Measurements from ENCODE around the gene TARDBP. TPM values are rescaled to one million over a fixed set of nuclear protein-coding genes. Genes with fewer than 3 reads are reported as not detected.

The TARDBP gene
- polyA plus RNA-seq (2012; ENCODE audit: insufficient read depth, insufficient read length): 237 TPM

DNA sequence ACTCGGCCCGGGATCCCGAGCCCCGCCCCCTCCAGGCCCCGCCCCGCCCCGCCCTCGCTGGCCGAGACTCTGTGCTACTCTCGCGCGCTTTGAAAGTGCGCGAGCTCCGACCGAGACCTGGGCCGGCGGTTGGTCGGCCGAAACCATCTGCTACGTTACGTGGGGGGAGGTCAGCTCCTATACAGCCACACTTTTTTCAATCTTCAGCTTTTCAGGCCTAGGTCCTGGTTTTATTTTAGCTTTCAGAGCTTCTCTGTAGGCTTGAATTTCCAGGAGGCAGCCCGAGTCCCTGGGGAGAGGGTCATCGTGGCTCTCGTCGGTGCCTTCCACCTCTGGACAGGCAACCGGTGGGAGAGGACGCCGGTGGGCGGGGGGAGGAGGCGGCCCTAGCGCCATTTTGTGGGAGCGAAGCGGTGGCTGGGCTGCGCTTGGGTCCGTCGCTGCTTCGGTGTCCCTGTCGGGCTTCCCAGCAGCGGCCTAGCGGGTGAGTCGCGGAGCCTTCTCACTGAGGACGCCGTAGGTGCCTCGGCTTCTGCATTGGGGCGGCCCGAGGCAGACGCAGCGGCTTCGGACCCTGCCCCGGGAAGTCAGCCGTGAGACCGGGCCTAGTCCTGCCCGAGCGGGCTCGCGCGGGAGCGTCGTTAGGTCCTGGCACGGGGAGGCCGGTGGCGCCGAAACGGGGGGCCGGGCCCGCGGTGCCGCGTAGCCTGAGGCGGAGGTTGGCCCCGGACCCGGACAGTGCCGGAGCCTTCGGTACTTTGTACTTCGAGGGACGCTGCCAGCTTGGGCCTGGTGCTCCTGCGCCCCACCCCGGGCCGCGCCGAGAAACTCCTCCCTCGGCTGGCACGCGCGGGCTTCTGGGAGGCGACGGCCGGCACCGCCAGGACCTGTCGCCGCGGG lies at the start of gene TARDBP:
Gene TARDBP (plus strand): TSS at position 395 of the 900 bp plus-strand sequence. CDS start 1,074 bp downstream, outside the sequence.
- H3K4me3 ChIP-seq (ENCODE audit: low read length): peak within 1 kb of the TSS; percentile 94
- peak; percentile 80 for DNase-seq (ENCODE audit: low read depth, low spot score)

DNA sequence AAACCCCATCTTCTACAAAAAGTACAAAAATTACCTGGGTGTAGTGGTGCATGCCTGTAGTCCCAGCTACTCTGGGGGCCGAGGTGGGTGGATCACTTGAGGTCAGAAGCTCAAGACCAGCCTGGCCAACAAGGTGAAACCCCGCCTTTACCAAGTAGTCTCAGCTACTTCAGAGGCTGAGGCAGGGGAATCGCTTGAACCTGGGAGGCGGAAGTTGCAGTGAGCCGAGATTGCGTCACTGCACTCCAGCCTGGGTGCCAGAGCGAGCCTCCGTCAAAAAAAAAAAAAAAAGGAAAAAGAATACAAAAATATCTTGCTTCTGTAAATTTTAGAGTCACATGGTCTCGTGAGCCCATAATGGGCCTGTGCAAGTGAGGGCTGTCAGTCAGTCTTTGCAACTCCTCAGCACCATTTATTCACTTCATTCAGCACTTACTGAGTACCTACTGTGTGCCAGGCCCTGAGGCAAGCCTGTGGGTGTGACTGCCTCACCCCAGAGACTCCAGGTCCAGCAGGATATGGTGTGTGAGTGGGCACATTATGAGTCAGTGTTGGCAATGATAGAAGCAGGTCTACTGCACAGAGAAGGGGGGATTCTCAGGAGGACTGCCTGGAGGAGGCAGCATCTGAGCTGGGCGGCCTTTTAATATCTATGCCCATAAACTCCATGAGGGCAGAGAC lies 46.8 kb upstream of the TARDBP start:
- H3K4me3 ChIP-seq (ENCODE audit: low read length): no peak overlapping the region
- DNase-seq (ENCODE audit: low read depth, low spot score): no peak

DNA sequence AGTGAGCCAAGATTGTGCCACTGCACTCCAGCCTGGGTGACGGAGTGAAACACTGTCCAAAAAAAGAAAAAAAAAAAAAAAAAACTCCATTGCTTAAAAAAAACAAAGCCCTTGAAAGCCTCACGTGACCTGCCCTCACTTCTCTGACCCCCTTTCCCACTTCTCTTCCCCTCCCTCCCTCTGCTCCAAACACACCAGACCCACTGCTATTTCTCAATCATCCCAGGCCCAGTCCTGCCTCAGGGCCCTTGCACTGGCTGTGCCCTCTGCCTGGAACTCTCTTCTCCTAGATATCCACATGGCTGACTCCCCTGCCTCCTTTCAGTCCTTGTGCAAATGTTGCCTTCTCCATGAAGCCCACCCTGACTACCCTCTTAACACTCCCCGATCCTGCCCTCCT lies 45.4 kb upstream of the TARDBP start:
- DNase-seq (ENCODE audit: low read depth, low spot score): no peak

DNA sequence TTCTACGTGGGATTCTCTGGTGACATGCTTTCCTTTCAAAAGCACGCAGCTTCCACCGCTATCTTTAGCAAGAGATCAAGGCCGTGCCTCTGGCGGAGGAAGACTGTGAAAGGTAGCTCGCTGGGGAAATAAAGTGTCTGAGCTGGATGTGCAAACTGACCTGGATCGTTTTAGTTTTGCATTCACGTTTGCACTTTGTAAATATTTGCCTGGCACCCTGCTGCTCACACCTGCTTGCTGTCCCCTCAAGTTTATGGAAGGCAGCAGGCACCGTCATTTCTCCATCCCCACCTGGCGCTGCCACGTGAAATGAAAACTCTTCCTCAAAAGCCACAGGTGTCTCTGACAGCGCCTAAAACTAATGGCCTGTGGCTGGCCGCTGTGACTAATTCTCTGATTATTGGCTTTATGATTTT lies 44.0 kb upstream of the TARDBP start:
- no peak for DNase-seq (ENCODE audit: low read depth, low spot score)
- H3K4me3 ChIP-seq (ENCODE audit: low read length): no peak overlapping the region

More for the DNA sequence above, 45.4 kb upstream of the TARDBP start:
- H3K4me3 ChIP-seq (ENCODE audit: low read length): no peak overlapping the region

DNA sequence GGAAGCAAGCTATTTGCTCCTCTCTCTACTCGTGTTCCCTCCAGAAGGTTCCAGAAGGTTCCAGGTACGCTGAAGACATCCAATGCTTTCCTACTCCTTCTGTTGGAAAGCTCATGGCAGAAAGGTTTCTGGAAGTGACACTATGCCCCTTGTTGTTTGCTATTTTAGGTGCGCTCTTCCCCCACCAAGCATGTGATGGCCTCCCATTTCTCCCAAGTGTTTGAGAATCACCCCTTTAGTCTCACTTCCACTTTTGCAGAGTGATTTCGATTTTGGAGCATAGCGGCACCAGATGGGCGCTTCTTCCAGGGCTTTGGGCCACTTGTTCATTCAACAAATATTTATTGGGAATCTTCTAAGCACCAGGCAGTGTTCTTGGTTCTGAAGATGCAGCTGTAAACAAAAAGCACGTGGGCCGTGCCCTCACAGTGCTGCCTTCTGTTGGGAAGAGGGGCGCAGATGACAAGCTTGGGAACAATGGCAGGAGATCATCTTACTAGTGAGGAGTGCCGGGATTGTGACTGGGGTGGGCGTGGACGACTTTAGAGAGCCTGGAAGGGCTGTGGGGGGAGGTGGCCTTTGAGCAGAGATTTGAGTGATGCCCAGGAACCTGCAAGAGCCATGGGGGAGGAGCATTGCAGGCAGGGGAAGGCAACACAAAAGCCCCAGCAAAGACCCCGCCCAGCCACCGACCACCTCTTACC lies 43.0 kb upstream of the TARDBP start:
- no peak for DNase-seq (ENCODE audit: low read depth, low spot score)
- no peak overlapping the region for H3K4me3 ChIP-seq (ENCODE audit: low read length)

DNA sequence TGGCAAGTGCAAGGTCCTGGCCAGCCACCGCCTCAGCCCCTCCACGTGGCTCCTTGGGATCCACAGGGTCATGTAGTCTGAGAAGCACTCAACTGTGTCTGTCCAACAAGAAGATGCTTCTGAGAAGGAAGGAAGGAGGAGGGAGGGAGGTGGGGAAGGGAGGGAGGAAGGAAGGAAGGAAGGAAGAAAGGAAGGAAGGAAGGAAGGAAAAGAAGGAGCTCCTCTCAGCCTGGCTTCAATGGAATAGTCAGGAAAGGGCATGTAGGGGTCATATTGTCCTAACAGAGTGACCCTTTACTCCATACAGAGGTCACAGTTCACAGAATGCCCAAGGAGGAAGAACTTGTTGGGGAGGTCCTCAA lies 42.5 kb upstream of the TARDBP start:
- no peak for DNase-seq (ENCODE audit: low read depth, low spot score)
- no peak overlapping the region for H3K4me3 ChIP-seq (ENCODE audit: low read length)

DNA sequence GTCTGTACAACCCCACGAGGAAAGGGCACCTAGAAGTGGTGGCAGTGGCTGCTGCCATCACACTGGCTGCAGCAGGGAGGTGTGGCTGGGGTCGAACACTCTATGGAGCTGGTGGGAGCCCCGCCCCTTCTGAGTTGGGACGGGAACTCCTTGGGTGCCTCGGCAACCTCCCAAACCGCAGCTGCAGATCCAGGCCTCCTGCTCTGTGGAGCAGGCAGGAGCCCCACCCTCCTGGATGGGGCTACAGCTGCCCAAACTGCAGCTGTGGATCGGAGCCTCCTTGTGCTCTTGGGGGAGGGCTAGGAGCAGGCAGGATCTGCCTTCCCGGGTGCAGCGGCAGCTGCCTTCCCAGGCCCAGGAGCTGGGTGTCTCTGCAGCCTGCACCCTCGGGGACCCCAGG lies 38.9 kb upstream of the TARDBP start:
- DNase-seq (ENCODE audit: low read depth, low spot score): no peak
- H3K4me3 ChIP-seq (ENCODE audit: low read length): no peak overlapping the region

DNA sequence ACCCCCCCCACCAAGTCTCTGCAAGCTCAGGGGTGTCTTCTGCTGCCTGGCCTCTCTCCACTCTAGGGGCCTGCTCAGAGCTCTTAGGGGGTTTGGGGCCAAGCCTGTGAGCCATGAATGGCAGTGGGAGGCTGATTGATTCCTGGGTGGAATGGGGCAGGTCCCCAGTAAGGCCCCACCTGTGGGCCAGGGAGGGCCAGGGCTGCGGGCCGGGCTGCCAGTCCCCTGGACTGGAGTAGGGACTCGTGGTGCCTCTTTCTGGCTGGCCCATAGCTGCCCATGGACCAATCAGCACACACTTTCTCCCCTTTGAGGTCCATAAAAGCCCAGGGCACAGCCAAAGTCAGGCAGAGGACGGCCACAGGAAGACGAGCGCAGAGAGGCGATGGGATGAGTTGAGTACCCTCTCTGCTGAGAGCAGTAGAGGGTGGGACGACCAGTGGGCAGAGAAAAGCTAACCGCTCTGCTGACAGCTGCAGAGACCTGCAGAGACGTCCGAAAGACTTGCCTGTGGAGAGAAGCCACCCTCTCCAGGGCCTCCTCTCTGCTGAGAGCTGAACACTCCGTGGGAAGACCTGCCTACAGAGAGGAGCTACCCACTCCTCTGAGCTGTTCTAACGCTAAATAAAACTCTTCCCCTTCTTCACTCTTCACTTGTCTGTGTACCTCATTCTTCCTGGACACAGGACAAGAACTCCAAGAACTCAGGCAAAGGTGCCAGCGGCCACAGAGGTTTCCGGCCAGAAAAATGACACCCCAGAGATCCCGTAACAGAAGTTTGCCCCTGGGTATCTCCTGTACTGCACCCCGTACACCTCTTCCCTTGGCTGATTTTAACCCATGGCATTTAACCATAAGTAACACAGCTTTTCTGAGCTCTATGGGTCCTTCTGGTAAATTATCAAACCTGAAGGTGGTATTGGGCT lies 38.2 kb upstream of the TARDBP start:
- no peak for DNase-seq (ENCODE audit: low read depth, low spot score)
- H3K4me3 ChIP-seq (ENCODE audit: low read length): no peak overlapping the region

DNA sequence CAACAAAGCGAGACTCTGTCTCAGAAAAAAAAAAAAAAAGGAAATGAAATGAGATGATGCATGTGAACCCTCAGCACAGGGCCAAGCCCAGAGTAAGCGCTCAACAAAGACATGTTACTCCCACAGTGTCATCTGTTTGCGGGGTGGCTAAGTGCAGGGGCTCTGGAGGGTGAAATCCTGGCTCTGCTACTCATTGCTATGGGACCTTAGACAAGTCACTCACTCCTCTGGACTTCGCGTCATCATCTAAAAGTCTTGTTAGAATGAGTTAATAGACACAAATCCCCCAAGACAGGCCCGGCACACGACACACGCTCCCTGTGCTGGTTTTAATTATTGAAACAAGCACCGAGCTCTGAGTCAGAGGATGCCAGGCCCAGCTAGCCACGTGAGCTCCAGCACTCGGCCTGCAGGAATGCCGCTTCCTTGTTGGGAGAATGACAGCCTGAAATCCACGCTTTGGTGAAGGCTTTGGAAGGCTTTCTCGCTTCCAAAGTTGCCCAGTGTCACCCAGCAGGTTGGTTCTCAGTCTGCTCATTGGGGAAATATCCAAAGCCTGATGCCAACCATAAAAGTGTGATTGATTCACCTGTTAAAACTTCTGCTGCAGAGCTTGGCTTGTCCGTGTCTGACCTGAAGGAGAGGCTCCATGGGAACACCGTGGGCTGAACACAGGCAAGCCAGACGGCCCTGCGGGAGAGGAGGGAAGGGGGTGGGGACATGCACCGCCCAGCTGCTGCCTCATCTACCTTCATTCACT lies 36.7 kb upstream of the TARDBP start:
- DNase-seq (ENCODE audit: low read depth, low spot score): no peak
- no peak overlapping the region for H3K4me3 ChIP-seq (ENCODE audit: low read length)

DNA sequence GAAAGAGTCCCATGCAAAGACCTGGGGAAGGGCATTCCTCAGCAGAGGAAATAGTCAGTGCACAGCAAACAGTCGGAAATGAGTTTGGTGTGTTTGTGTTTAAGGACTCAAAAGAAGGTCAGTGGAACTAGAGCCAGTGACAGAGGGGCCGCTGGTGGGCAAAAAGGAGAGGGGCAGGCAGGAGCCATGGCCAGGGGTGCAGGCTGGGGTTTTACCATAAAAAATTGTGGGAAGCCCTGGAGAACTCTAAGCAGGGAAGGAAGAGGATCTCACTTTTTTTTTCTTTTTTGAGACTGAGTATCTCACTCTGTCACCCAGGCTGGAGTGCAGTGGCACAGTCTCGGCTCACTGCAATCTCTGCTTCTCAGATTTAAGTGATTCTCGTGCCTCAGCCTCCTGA lies 33.7 kb upstream of the TARDBP start:
- H3K4me3 ChIP-seq (ENCODE audit: low read length): no peak overlapping the region
- no peak for DNase-seq (ENCODE audit: low read depth, low spot score)

DNA sequence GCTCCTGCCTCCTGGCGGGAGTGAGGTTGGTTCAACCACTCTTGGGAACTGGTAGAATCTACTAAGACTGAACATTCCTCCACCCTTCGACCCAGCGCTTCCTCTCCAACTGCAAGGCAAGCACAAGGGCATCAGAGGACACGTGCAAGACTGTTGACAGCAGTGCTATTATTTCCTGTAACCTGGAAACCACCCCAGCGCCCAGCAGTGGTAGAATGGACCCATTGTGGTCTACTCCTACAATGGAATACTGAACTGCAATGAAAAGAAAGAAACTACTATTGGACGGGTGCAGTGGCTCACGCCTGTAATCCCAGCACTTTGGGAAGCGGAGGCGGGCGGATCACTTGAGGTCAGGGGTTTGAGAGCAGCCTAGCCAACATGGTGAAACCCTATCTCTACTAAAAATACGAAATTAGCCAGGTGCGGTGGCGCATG lies 33.0 kb upstream of the TARDBP start:
- H3K4me3 ChIP-seq (ENCODE audit: low read length): no peak overlapping the region
- no peak for DNase-seq (ENCODE audit: low read depth, low spot score)

DNA sequence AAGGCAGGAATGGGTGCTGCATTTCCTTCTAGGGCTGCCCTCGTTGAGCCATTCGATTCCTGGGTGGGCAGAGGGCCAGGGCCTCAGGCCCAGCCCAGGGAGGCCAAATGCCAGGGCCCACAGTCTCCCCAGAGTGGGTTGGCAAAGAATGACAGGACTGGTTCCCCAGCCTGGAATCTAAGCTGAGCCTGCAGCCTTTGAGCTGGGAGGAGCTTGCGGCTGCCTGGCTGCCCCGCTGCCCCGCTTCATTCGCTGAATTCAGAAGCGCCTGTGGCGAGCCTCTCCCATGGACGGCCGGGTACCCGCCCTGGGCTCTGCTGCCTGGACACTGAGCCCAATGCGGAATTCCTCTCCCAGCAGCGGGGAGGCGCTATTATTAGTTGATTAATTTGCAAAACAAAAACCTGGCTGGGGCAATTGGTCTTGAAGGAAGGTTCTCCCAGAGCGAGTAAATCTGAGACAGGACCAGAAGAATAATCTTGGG lies 32.3 kb upstream of the TARDBP start:
- H3K4me3 ChIP-seq (ENCODE audit: low read length): no peak overlapping the region
- DNase-seq (ENCODE audit: low read depth, low spot score): no peak

DNA sequence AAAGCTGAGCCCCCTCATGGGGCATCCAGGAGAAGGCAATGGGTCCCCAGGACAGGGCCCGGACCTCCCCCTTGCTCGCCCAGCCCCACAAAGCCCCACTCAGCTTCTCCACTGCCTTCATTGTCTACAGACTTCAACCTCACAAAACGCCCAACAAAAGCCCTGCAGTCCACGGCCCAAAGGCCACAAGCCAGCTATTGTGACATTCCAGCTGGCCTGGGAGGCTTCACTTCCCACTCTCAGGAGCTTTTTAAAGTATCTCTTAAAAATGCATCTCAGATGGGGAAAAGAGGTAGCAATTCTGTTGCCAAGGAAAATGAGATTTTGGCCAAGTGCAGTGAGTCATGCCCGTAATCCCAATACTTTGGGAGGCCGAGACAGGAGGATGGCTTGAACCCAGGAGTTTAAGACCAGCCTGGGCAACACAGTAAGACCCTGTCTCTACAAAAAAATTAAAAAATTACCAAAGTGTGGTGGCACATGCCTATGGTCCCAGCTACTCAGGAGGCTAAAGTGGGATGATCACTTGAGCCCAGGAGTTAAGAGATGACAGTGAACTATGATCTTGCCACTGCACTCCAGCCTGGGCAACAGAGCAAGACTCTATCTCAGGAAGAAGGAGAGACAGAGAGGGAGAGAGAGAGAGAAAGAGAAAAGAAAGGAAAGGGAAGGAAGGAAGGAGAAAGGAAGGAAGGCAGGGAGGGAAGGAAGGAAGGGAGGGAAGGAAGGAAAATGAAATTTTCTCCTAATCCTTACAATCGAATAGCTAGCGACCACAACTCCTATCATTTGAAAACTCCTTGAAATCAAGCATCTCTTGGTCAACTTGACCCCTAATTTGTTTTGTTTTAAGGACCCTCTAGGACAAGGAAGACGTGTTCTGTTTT lies 31.4 kb upstream of the TARDBP start:
- H3K4me3 ChIP-seq (ENCODE audit: low read length): no peak overlapping the region
- no peak for DNase-seq (ENCODE audit: low read depth, low spot score)

DNA sequence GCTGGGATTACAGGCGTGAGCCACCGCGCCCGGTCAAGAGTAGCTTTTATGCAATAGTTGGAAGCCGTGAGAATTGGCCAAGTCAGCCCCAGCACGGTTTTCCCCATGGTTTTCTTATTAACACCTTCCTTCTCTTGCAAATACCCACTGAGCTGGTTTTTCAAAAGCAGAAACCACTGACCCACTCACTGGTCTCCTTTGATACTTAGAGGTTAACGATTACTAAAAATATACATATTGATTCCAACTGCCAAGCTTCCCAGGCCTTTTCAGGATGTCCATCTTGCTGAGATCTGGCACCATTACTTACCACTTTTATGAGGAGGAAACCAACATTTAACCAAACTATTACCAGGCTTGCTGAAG lies 25.9 kb upstream of the TARDBP start:
- DNase-seq (ENCODE audit: low read depth, low spot score): no peak
- no peak overlapping the region for H3K4me3 ChIP-seq (ENCODE audit: low read length)

DNA sequence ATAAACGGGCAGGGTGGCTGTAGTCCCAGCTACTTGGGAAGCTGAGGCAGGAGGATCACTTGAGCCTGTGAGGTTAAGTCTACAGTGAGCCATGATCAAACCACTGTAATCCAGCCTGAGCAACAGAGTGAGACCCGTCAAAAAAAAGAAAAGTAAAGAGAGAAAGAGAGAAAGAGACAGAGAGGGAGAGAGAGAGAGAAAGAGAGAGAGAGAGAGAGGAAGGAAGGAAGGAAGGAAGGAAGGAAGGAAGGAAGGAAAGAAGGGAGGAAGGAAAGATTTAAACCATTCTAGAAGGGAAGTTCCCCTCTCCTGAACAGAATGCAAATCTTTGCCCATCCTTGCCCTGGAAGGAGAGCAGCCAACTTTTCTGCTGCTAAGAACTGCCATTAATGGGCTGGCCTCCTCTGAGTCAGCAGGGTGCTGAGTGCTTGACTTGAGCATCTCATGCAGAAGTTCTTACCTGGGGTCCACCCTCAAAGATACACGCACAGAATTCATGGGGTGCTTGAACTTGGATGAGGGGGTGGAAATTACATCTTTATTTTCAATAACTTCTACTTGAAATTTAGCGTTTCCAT lies 24.5 kb upstream of the TARDBP start:
- no peak overlapping the region for H3K4me3 ChIP-seq (ENCODE audit: low read length)
- no peak for DNase-seq (ENCODE audit: low read depth, low spot score)

DNA sequence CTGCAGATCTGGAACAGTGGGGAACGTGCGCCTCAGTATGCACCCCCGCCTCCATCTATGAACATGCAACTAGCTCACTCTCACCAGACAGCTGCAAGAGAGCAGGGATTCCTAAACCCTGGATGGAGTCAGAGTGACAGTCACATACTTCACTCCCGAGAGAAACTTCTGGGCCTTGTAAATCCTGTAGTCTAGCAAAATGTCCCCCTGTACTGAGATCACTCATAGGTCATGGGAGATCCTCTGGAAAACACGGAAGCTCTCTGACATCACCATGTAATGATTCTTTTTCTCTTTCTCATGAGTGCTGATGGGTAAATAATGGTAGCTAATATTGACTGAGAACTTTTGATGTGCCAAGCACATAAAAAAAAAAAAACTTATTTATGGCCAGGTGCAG lies 23.4 kb upstream of the TARDBP start:
- H3K4me3 ChIP-seq (ENCODE audit: low read length): no peak overlapping the region
- DNase-seq (ENCODE audit: low read depth, low spot score): no peak
